H9 (cell line): ENCODE measurements around the gene APBB2. TPM values are rescaled to one million over a fixed set of nuclear protein-coding genes. Genes with fewer than 3 reads are reported as not detected.

Experiments used
- DNase-seq: peaks from one replicate; pipeline ENCODE4 v3.0.0-alpha.2; 2017
- H2AFZ ChIP-seq: one replicate; pipeline ENCODE4 v1.6.1; 2013; ENCODE audit warnings: mild to moderate bottlenecking, low read length, control low read depth, moderate library complexity
- H2AK5ac ChIP-seq: 2 replicates; pipeline ENCODE4 v1.6.1; 2013; ENCODE audit warnings: low read length, control low read depth, mixed read lengths; ENCODE audit not compliant: insufficient read length
- H2BK120ac ChIP-seq: one replicate; pipeline ENCODE4 v1.6.1; 2013; ENCODE audit warnings: low read depth, mild to moderate bottlenecking, low read length, control low read depth, inconsistent platforms; ENCODE audit not compliant: poor library complexity, severe bottlenecking
- H2BK12ac ChIP-seq: 2 replicates; pipeline ENCODE4 v1.6.1; 2013; ENCODE audit warnings: low read length, control low read depth, mixed read lengths, low read depth; ENCODE audit not compliant: insufficient read length
- H2BK15ac ChIP-seq: 2 replicates; pipeline ENCODE4 v1.6.1; 2013; ENCODE audit warnings: low read depth, low read length, control low read depth
- H2BK20ac ChIP-seq: one replicate; pipeline ENCODE4 v1.6.1; 2013; ENCODE audit warnings: low read depth, mild to moderate bottlenecking, low read length, control low read depth, inconsistent platforms; ENCODE audit not compliant: poor library complexity, severe bottlenecking
- H2BK5ac ChIP-seq: 2 replicates; pipeline ENCODE4 v1.6.1; 2013; ENCODE audit warnings: low read length, control low read depth, mixed read lengths; ENCODE audit not compliant: insufficient read length
- H3K14ac ChIP-seq: 2 replicates; pipeline ENCODE4 v1.6.1; 2013; ENCODE audit warnings: low read length, control low read depth; ENCODE audit not compliant: insufficient read depth
- H3K18ac ChIP-seq: 2 replicates; pipeline ENCODE4 v1.6.1; 2013; ENCODE audit warnings: low read depth, mild to moderate bottlenecking, mixed read lengths, low read length, control low read depth; ENCODE audit not compliant: insufficient read length
- H3K23ac ChIP-seq: 2 replicates; pipeline ENCODE4 v1.6.1; 2013; ENCODE audit warnings: low read length, control low read depth, mixed read lengths, low read depth; ENCODE audit not compliant: insufficient read length
- H3K23me2 ChIP-seq: 2 replicates; pipeline ENCODE4 v1.6.1; 2013; ENCODE audit warnings: low read depth, mild to moderate bottlenecking, mixed read lengths, low read length, control low read depth; ENCODE audit not compliant: insufficient read length, poor library complexity, severe bottlenecking
- H3K27ac ChIP-seq: 2 replicates; pipeline ENCODE4 v1.5.1; 2013; ENCODE audit warnings: low read length, control low read depth, mixed read lengths, low read depth; ENCODE audit not compliant: insufficient read length
- H3K27me3 ChIP-seq: 2 replicates; pipeline ENCODE4 v1.6.1; 2013; ENCODE audit warnings: low read length, control low read depth, inconsistent platforms; ENCODE audit not compliant: insufficient read depth
- H3K4ac ChIP-seq: 2 replicates; pipeline ENCODE4 v1.6.1; 2013; ENCODE audit warnings: low read depth, mild to moderate bottlenecking, control low read depth, inconsistent platforms, low read length, moderate library complexity
- H3K4me1 ChIP-seq: 2 replicates; pipeline ENCODE4 v1.6.1; 2013; ENCODE audit warnings: low read length, control low read depth, inconsistent platforms; ENCODE audit not compliant: insufficient read depth
- H3K4me2 ChIP-seq: 2 replicates; pipeline ENCODE4 v1.6.1; 2013; ENCODE audit warnings: low read length, control low read depth, mixed read lengths; ENCODE audit not compliant: insufficient read length, insufficient read depth
- H3K56ac ChIP-seq: 2 replicates; pipeline ENCODE4 v1.6.1; 2013; ENCODE audit warnings: low read depth, mild to moderate bottlenecking, mixed read lengths, low read length, control low read depth; ENCODE audit not compliant: insufficient read length
- H3K79me1 ChIP-seq: 2 replicates; pipeline ENCODE4 v1.6.1; 2013; ENCODE audit warnings: low read depth, mild to moderate bottlenecking, moderate library complexity, low read length, control low read depth, inconsistent platforms; ENCODE audit not compliant: insufficient read depth, poor library complexity, severe bottlenecking
- H3K79me2 ChIP-seq: 2 replicates; pipeline ENCODE4 v1.6.1; 2013; ENCODE audit warnings: low read length, control low read depth, inconsistent platforms; ENCODE audit not compliant: insufficient read depth
- H3K9ac ChIP-seq: 2 replicates; pipeline ENCODE4 v1.6.1; 2013; ENCODE audit warnings: low read length, control low read depth, mixed read lengths; ENCODE audit not compliant: insufficient read length; ENCODE audit errors: extremely low read depth
- H3K9me3 ChIP-seq: one replicate; pipeline ENCODE4 v1.6.1; 2013; ENCODE audit warnings: low read depth, low read length, inconsistent platforms; ENCODE audit not compliant: control insufficient read depth
- H3T11ph ChIP-seq: one replicate; pipeline ENCODE4 v1.6.1; 2013; ENCODE audit warnings: mild to moderate bottlenecking, low read length, control low read depth, inconsistent platforms
- H4K20me1 ChIP-seq: one replicate; pipeline ENCODE4 v1.6.1; 2013; ENCODE audit not compliant: control insufficient read depth, insufficient read length, insufficient read depth
- H4K5ac ChIP-seq: 2 replicates; pipeline ENCODE4 v1.6.1; 2013; ENCODE audit warnings: low read depth, mild to moderate bottlenecking, mixed read lengths, low read length, control low read depth; ENCODE audit not compliant: insufficient read length
- H4K8ac ChIP-seq: replicated peaks from 2 replicates; pipeline ENCODE4 v1.6.1; 2013; ENCODE audit warnings: low read length, control low read depth, mixed read lengths, low read depth; ENCODE audit not compliant: insufficient read length
- H4K91ac ChIP-seq: 2 replicates; pipeline ENCODE4 v1.6.1; 2013; ENCODE audit warnings: low read depth, mild to moderate bottlenecking, moderate library complexity, mixed read lengths, low read length, control low read depth; ENCODE audit not compliant: insufficient read length
- H3K27ac Mint-ChIP-seq, 3 experiments: 2 replicates in 2 of 3; 3 replicates in 1 of 3; pipeline ENCODE4 v1.8.0; 2020 to 2021; ENCODE audit warnings: mixed read lengths in 3 of 3, mild to moderate bottlenecking in 1 of 3, moderate library complexity in 1 of 3
- H3K27me3 Mint-ChIP-seq: 2 replicates; pipeline ENCODE4 v1.8.0; 2021; ENCODE audit warnings: low read depth, mild to moderate bottlenecking, moderate library complexity, mixed read lengths
- H3K36me3 Mint-ChIP-seq, 3 experiments: 2 replicates in 2 of 3; 3 replicates in 1 of 3; pipeline ENCODE4 v1.8.0; 2020 to 2021; ENCODE audit warnings: low read depth in 3 of 3, mixed read lengths in 3 of 3; ENCODE audit not compliant: insufficient read depth in 1 of 3
- H3K4me1 Mint-ChIP-seq, 2 experiments: 2 replicates each; pipeline ENCODE4 v1.8.0; 2020; ENCODE audit warnings: mixed read lengths in 2 of 2
- H3K4me3 Mint-ChIP-seq, 2 experiments: 2 replicates in 1 of 2; 3 replicates in 1 of 2; pipeline ENCODE4 v1.8.0; 2020 to 2021; ENCODE audit warnings: mild to moderate bottlenecking in 2 of 2, mixed read lengths in 2 of 2, moderate library complexity in 1 of 2
- H3K9me3 Mint-ChIP-seq, 2 experiments: 2 replicates in 1 of 2; 3 replicates in 1 of 2; pipeline ENCODE4 v1.8.0; 2020; ENCODE audit warnings: mild to moderate bottlenecking in 2 of 2, mixed read lengths in 2 of 2, moderate library complexity in 1 of 2
- WGBS: extraction: QIAGEN DNeasy Blood & Tissue Kit; methylation state at CpG from one replicate; pipeline ENCODE4 v1.1.7; 2013; ENCODE audit warnings: missing lambda C conversion rate, low lambda C conversion rate, mixed read lengths; ENCODE audit not compliant: insufficient read length; ENCODE audit errors: extremely low coverage; 5-methylcytosine and 5-hydroxymethylcytosine counted together
- total RNA-seq: library from RNA; stranded (reverse); gene quantifications from 2 replicates; pipeline ENCODE4 v1.2.1, GENCODE V29; 2021
- TF ChIP-seq, protein P1 (sequence below): fragments of 200-600 bp; sonication (generic); conservative IDR thresholded peaks from 3 replicates; pipeline ENCODE4 v1.8.0; 2021; ENCODE audit warnings: antibody characterized with exemption, mild to moderate bottlenecking

Gene APBB2
- total RNA-seq, 1 experiment from 2014 or later, result 39.6 TPM

GRCh38 chr4:40990236-40990898 lies 224.0 kb downstream of the APBB2 start:
- no CpG with 5 or more reads among the region's 5 CpGs for WGBS
- DNase-seq, result no peak
- H2BK20ac ChIP-seq, result no peak overlapping the region
- Mint-ChIP-seq H3K4me1 (no peaks in the 10 kb centered on the region), H3K4me3 (no peak overlapping the region), H3K9me3 (no peaks in the 10 kb centered on the region), H3K36me3 (no peaks in the 10 kb centered on the region), H3K27ac (no peak overlapping the region), H3K27me3 (no peaks in the 10 kb centered on the region)
- no peak overlapping the region for H2BK15ac ChIP-seq
- H3K4me2 ChIP-seq, result no peak overlapping the region
- H2AFZ ChIP-seq, result no peak overlapping the region
- no peak overlapping the region for H2BK12ac ChIP-seq
- H3K4me1 ChIP-seq, result no peaks in the 10 kb centered on the region
- H2BK5ac ChIP-seq, result no peak overlapping the region
- TF ChIP-seq, protein P1, sequence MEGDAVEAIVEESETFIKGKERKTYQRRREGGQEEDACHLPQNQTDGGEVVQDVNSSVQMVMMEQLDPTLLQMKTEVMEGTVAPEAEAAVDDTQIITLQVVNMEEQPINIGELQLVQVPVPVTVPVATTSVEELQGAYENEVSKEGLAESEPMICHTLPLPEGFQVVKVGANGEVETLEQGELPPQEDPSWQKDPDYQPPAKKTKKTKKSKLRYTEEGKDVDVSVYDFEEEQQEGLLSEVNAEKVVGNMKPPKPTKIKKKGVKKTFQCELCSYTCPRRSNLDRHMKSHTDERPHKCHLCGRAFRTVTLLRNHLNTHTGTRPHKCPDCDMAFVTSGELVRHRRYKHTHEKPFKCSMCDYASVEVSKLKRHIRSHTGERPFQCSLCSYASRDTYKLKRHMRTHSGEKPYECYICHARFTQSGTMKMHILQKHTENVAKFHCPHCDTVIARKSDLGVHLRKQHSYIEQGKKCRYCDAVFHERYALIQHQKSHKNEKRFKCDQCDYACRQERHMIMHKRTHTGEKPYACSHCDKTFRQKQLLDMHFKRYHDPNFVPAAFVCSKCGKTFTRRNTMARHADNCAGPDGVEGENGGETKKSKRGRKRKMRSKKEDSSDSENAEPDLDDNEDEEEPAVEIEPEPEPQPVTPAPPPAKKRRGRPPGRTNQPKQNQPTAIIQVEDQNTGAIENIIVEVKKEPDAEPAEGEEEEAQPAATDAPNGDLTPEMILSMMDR, result no peak
- H3T11ph ChIP-seq, result no peak overlapping the region
- no peak overlapping the region for H4K5ac ChIP-seq
- H3K56ac ChIP-seq, result no peak overlapping the region
- H3K27ac ChIP-seq, result no peak overlapping the region
- H3K23ac ChIP-seq, result no peak overlapping the region
- no peaks in the 10 kb centered on the region for H4K20me1 ChIP-seq
- no peaks in the 10 kb centered on the region for H3K79me1 ChIP-seq
- H3K4ac ChIP-seq, result no peak overlapping the region
- H3K9ac ChIP-seq, result no peak overlapping the region
- no peak overlapping the region for H3K18ac ChIP-seq
- H2BK120ac ChIP-seq, result no peak overlapping the region
- no peak overlapping the region for H4K91ac ChIP-seq
- no peak overlapping the region for H4K8ac ChIP-seq
- no peaks in the 10 kb centered on the region for H3K23me2 ChIP-seq
- H3K14ac ChIP-seq, result no peak overlapping the region
- no peak overlapping the region for H2AK5ac ChIP-seq
- H3K79me2 ChIP-seq, result no peaks in the 10 kb centered on the region
- H3K27me3 ChIP-seq, result no peaks in the 10 kb centered on the region
- no peaks in the 10 kb centered on the region for H3K9me3 ChIP-seq
